Kidney (tissue), 14 donors: ENCODE data around the gene BTAF1. TPM values are rescaled to one million over a fixed set of nuclear protein-coding genes. Genes with fewer than 3 reads are reported as not detected.
A peak's percentile ranks its signal among the peaks of the same experiment; 100 is the strongest.

Experiments
- DNase-seq, 5 donors: peaks; one replicate each; pipeline ENCODE4 v3.0.0-alpha.2; 2013 to 2020
- FAIRE-seq: peaks from 2 replicates; lab custom pipeline; 2012; peaks lifted over from hg19 to GRCh38; lab: Jason Lieb, UNC
- H3K27ac ChIP-seq, 2 donors: one replicate each; pipeline ENCODE4 v1.7.0; 2013; ENCODE audit warnings: low read depth in 2 of 2, low read length in 2 of 2, inconsistent platforms in 1 of 2
- H3K27me3 ChIP-seq: one replicate; pipeline ENCODE4 v1.7.1; 2013; ENCODE audit warnings: low read length, inconsistent platforms; ENCODE audit not compliant: control insufficient read depth, insufficient read depth
- H3K36me3 ChIP-seq, 3 donors: one replicate each; pipeline versions ENCODE4 v1.7.0 to v1.7.1; 2013; ENCODE audit warnings: low read length in 3 of 3, control low read depth in 1 of 3, inconsistent platforms in 1 of 3; ENCODE audit not compliant: insufficient read depth in 3 of 3, control insufficient read depth in 2 of 3
- H3K4me1 ChIP-seq, 3 donors: one replicate each; pipeline versions ENCODE4 v1.7.0 to v1.7.1; 2013; ENCODE audit warnings: low read length in 3 of 3, inconsistent platforms in 1 of 3, low read depth in 1 of 3; ENCODE audit not compliant: control insufficient read depth in 2 of 3, insufficient read depth in 2 of 3
- H3K4me3 ChIP-seq, 3 donors: one replicate each; pipeline versions ENCODE4 v1.7.0 to v1.8.1; 2013; ENCODE audit warnings: low read length in 3 of 3, control low read depth in 1 of 3, inconsistent platforms in 1 of 3
- H3K9ac ChIP-seq, 3 donors: one replicate each; pipeline versions ENCODE4 v1.7.0 to v1.7.1; 2013; ENCODE audit warnings: low read length in 3 of 3, control low read depth in 1 of 3, inconsistent platforms in 1 of 3
- H3K9me3 ChIP-seq, 3 donors: one replicate each; pipeline versions ENCODE4 v1.7.0 to v1.7.1; 2013; ENCODE audit warnings: low read length in 3 of 3, control low read depth in 1 of 3, inconsistent platforms in 1 of 3; ENCODE audit not compliant: control insufficient read depth in 2 of 3, insufficient read depth in 1 of 3
- CTCF ChIP-seq: IDR thresholded peaks from 3 replicates; pipeline ENCODE4 v1.5.1; 2012; ENCODE audit warnings: mild to moderate bottlenecking, moderate library complexity, borderline replicate concordance; ENCODE audit not compliant: insufficient read depth; ENCODE audit errors: extremely low read depth
- intact Hi-C: fragments of 100-400 bp; cut with DNase I; formaldehyde crosslinking; loops from one replicate; pipeline ENCODE4 v1.11.1; 2022
- polyA plus RNA-seq: library from polyadenylated mRNA; stranded (reverse); fragments of 350-450 nt; fragmentation: Illumina TruSeq; extraction: RNeasy Lipid Tissue Mini Kit (QIAGEN cat#74804); gene quantifications from one replicate; pipeline ENCODE4 v1.2.3, GENCODE V29; 2014; ENCODE audit warnings: low read depth, low replicate concordance; ENCODE audit not compliant: insufficient read depth
- total RNA-seq: library from RNA; stranded (reverse); fragmentation: NEBNext Ultra II Directional; extraction: Animal tissue kit (Norgen Biotek cat#: 25700); gene quantifications from one replicate; pipeline ENCODE4 v1.2.1, GENCODE V29; 2021
- donor health status: control.
- donor health status: control.
- donor health status: control.
- donor health status: control.
- donor health status: control.
- donor health status: DM: yes; HTN: yes; CAD: no.
- donor health status: Normal renal cell carcinoma (clear cell type).

The BTAF1 gene
- total and polyA plus RNA-seq, 2 donors from 2014 or later: 4.3 to 35.1 TPM

GRCh38 chr10:91907033-91907594 lies 16.5 kb upstream of the BTAF1 start:
- H3K27me3 ChIP-seq: no peaks in the 10 kb centered on the region
- no peak for TF ChIP-seq CTCF
- H3K4me3 ChIP-seq: no peak overlapping the region
- no peak overlapping the region for H3K9ac ChIP-seq
- H3K9me3 ChIP-seq: no peaks in the 10 kb centered on the region
- no peaks in the 10 kb centered on the region for H3K4me1 ChIP-seq
- H3K27ac ChIP-seq: no peak overlapping the region
- H3K36me3 ChIP-seq: no peaks in the 10 kb centered on the region
- FAIRE-seq (no peak), DNase-seq (no peak)
- intact Hi-C loops: no loop called here

GRCh38 chr10:91907914-91908336 lies 15.6 kb upstream of the BTAF1 start:
- Histone ChIP-seq H3K9ac (peak overlapping the region; percentile 6 to 69 (median 48)), H3K4me3 (peak overlapping the region; percentile 66 to 96 (median 73)), H3K9me3 (no peaks in the 10 kb centered on the region), H3K27me3 (no peaks in the 10 kb centered on the region), H3K27ac (peak overlapping the region; percentile 34 to 37), H3K4me1 (no peaks in the 10 kb centered on the region), H3K36me3 (no peaks in the 10 kb centered on the region)
- intact Hi-C loops: no loop called here
- FAIRE-seq (no peak), DNase-seq (peak in 2 of 5 donors; percentile 48 to 66)
- no peak for TF ChIP-seq CTCF

GRCh38 chr10:91908337-91909116 lies 15.0 kb upstream of the BTAF1 start:
- no peak for FAIRE-seq

More at GRCh38 chr10:91908337-91909116, 15.0 kb upstream of the BTAF1 start:
- peak; percentile 88 to 95 (median 93) for DNase-seq
- Histone ChIP-seq H3K4me3 (peak overlapping the region; percentile 66 to 96 (median 73)), H3K27me3 (no peaks in the 10 kb centered on the region), H3K4me1 (no peaks in the 10 kb centered on the region), H3K36me3 (no peaks in the 10 kb centered on the region), H3K9ac (peak overlapping the region; percentile 59 to 71 (median 69)), H3K27ac (peak overlapping the region; percentile 34 to 37), H3K9me3 (no peaks in the 10 kb centered on the region)
- peak; percentile 43 for TF ChIP-seq CTCF
- intact Hi-C loops: no loop called here
